ENCODE data around the gene CFAP77.
"Not testable (repeated sequence)": the region's sequence is repeated elsewhere in the genome, so short reads cannot be mapped to it uniquely, and the experiment has no call there.

GRCh38 chr9:132378416-132378815, 31.6 kb upstream of the CFAP77 start:
- not testable (repeated sequence) for TF ChIP-seq CTCF, POLR2AphosphoS5, POLR2A (IDR thresholded peaks at IDR 0.05)

Data from prostate gland (tissue), 2 donors.